Adrenal gland (tissue), 5 donors: Measurements from ENCODE around the gene CDIP1.

Source experiments
- POLR2A ChIP-seq, 2 donors: fragments of 450-650 bp; IDR thresholded peaks; one replicate each; pipeline ENCODE4 v1.6.1; 2017; ENCODE audit warnings: antibody characterized with exemption in 2 of 2, mild to moderate bottlenecking in 2 of 2, moderate library complexity in 1 of 2
- TF ChIP-seq, protein P1 (sequence below), 6 experiments: fragments of 450-650 bp in 4 of 6; fragments of 200-600 bp in 2 of 6; sonication (generic) in 1 of 6; IDR thresholded peaks; 1 replicate in 5 of 6; 2 replicates in 1 of 6; pipeline versions ENCODE4 v1.5.1 to v1.8.0; 2016 to 2021; ENCODE audit warnings: antibody characterized with exemption in 6 of 6, mild to moderate bottlenecking in 2 of 6, moderate library complexity in 1 of 6
- donor health status: DM: no; HTN: no; CAD: no.

DNA sequence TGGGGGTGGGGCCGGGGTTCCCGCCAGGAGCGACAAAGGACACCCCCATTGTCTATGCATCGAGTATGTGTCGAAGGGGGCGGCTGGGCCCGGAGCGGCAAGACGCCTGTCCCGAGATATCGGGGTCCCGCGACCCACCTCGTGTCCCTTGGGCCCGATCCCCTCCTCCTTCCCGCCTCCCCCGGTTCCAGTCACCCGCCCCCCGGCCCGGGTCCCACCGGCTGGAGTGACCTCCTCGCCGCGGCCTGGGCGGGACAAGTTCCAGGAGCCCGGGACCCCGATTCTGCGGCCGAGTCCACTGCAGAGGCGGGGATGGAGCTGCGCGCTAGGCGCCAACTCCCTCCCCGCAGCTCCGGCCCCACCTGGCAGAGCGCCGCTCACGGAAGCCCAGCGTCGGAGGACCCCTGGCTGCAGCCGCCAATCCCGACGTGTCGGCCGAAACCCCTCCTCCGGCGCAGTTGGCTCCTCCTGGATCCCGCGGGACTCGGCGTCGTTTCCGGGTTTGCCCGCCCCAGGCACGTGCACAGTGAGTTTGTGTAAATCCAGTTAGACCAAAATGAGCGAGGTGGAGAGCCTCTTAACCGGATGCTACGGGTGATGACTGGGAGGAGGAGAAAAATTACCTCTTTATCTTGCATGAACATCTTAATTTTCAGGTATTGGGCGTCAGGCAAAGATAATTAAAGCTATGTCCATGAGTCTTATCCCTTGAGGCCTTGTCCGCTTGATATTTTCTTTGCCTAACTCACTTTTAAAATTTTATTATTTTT lies 64.2 kb downstream of the CDIP1 start, which contains the start of gene NMRAL1:
- TF ChIP-seq POLR2A (IDR thresholded peaks at IDR 0.05): peak in 1 of 2 donors; percentile 65
- TF ChIP-seq, protein P1, sequence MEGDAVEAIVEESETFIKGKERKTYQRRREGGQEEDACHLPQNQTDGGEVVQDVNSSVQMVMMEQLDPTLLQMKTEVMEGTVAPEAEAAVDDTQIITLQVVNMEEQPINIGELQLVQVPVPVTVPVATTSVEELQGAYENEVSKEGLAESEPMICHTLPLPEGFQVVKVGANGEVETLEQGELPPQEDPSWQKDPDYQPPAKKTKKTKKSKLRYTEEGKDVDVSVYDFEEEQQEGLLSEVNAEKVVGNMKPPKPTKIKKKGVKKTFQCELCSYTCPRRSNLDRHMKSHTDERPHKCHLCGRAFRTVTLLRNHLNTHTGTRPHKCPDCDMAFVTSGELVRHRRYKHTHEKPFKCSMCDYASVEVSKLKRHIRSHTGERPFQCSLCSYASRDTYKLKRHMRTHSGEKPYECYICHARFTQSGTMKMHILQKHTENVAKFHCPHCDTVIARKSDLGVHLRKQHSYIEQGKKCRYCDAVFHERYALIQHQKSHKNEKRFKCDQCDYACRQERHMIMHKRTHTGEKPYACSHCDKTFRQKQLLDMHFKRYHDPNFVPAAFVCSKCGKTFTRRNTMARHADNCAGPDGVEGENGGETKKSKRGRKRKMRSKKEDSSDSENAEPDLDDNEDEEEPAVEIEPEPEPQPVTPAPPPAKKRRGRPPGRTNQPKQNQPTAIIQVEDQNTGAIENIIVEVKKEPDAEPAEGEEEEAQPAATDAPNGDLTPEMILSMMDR (IDR thresholded peaks at IDR 0.05): no peak
